DND-41 (cell line): ENCODE data around the gene FBXO9.

Experiments
- EZH2 ChIP-seq: IDR thresholded peaks from 3 replicates; pipeline ENCODE4 v1.6.1; 2012; ENCODE audit warnings: borderline replicate concordance, low read depth, mild to moderate bottlenecking, moderate library complexity, low read length, inconsistent platforms; ENCODE audit not compliant: severe bottlenecking
- TF ChIP-seq, protein P1 (sequence below): IDR thresholded peaks from 2 replicates; pipeline ENCODE4 v1.5.1; 2012; ENCODE audit warnings: borderline replicate concordance, low read length, moderate library complexity, mild to moderate bottlenecking; ENCODE audit not compliant: poor library complexity, severe bottlenecking; ENCODE audit errors: extremely low read depth

- TF ChIP-seq, protein P1, sequence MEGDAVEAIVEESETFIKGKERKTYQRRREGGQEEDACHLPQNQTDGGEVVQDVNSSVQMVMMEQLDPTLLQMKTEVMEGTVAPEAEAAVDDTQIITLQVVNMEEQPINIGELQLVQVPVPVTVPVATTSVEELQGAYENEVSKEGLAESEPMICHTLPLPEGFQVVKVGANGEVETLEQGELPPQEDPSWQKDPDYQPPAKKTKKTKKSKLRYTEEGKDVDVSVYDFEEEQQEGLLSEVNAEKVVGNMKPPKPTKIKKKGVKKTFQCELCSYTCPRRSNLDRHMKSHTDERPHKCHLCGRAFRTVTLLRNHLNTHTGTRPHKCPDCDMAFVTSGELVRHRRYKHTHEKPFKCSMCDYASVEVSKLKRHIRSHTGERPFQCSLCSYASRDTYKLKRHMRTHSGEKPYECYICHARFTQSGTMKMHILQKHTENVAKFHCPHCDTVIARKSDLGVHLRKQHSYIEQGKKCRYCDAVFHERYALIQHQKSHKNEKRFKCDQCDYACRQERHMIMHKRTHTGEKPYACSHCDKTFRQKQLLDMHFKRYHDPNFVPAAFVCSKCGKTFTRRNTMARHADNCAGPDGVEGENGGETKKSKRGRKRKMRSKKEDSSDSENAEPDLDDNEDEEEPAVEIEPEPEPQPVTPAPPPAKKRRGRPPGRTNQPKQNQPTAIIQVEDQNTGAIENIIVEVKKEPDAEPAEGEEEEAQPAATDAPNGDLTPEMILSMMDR: no peak
- no peak for TF ChIP-seq EZH2
Measured at GRCh38 chr6:53113742-53114141, 48.5 kb downstream of the FBXO9 start.
